Measurements from ENCODE around the gene SLC5A11. TPM values are rescaled to one million over a fixed set of nuclear protein-coding genes. Genes with fewer than 3 reads are reported as not detected.

Gene SLC5A11
- total and polyA plus RNA-seq, 4 donors, result 0.08 to 1.0 TPM; not detected in 2

GRCh38 chr16:24950275-24950674 is 104.5 kb downstream of the SLC5A11 start:
- no peak for ATAC-seq (ENCODE audit: low FRiP score)
- intact Hi-C loops (cut with DNase I), result no loop called here
- Histone ChIP-seq H3K9me3 (ENCODE audit: control insufficient read depth, low read length) (no peaks in the 10 kb centered on the region), H3K27me3 (ENCODE audit: control insufficient read depth in 1 of 2, insufficient read depth in 2 of 2, low read length in 1 of 2) (no peaks in the 10 kb centered on the region), H3K4me1 (ENCODE audit: control insufficient read depth in 1 of 2, insufficient read depth in 2 of 2, low read length in 2 of 2) (no peaks in the 10 kb centered on the region), H3K4me3 (ENCODE audit: low read length in 2 of 2) (no peak overlapping the region), H3K36me3 (ENCODE audit: control insufficient read depth in 1 of 2, insufficient read depth in 2 of 2, low read length in 1 of 2) (peaks cover 8 to 10% of the 10 kb centered on the region in 2 donors), H3K27ac (ENCODE audit: low read depth in 1 of 2, low read length in 2 of 2) (no peak overlapping the region)
- 82 to 83% methylated on average over 5 of the region's 5 CpGs for WGBS, 2 donors
- DNase-seq, result no peak

GRCh38 chr16:24953306-24953705 is 107.5 kb downstream of the SLC5A11 start:
- intact Hi-C loops (cut with DNase I), result no loop called here
- ATAC-seq (ENCODE audit: low FRiP score) (no peak), DNase-seq (no peak)
- no peaks in the 10 kb centered on the region for H3K27me3 ChIP-seq (ENCODE audit: control insufficient read depth in 1 of 2, insufficient read depth in 2 of 2, low read length in 1 of 2)
- peaks cover 11 to 15% of the 10 kb centered on the region in 2 donors for H3K36me3 ChIP-seq (ENCODE audit: control insufficient read depth in 1 of 2, insufficient read depth in 2 of 2, low read length in 1 of 2)
- H3K4me3 ChIP-seq (ENCODE audit: low read length in 2 of 2), result no peak overlapping the region
- H3K27ac ChIP-seq (ENCODE audit: low read depth in 1 of 2, low read length in 2 of 2), result no peak overlapping the region
- no peaks in the 10 kb centered on the region for H3K9me3 ChIP-seq (ENCODE audit: control insufficient read depth, low read length)
- no peaks in the 10 kb centered on the region for H3K4me1 ChIP-seq (ENCODE audit: control insufficient read depth in 1 of 2, insufficient read depth in 2 of 2, low read length in 2 of 2)
- WGBS, 2 donors, result 91 to 96% methylated on average over 6 of the region's 6 CpGs

- no peak for ATAC-seq (ENCODE audit: low FRiP score)
- WGBS, 2 donors, result 90% methylated on average over 5 of the region's 5 CpGs
- H3K27me3 ChIP-seq (ENCODE audit: control insufficient read depth in 1 of 2, insufficient read depth in 2 of 2, low read length in 1 of 2), result no peaks in the 10 kb centered on the region
- peaks cover 15 to 17% of the 10 kb centered on the region in 2 donors for H3K36me3 ChIP-seq (ENCODE audit: control insufficient read depth in 1 of 2, insufficient read depth in 2 of 2, low read length in 1 of 2)
- H3K9me3 ChIP-seq (ENCODE audit: control insufficient read depth, low read length), result no peaks in the 10 kb centered on the region
- no peak overlapping the region for H3K4me3 ChIP-seq (ENCODE audit: low read length in 2 of 2)
- no peak overlapping the region for H3K27ac ChIP-seq (ENCODE audit: low read depth in 1 of 2, low read length in 2 of 2)
- intact Hi-C loops (cut with DNase I), result no loop called here
- DNase-seq, result no peak
- H3K4me1 ChIP-seq (ENCODE audit: control insufficient read depth in 1 of 2, insufficient read depth in 2 of 2, low read length in 2 of 2), result no peaks in the 10 kb centered on the region
These were observed 108.0 kb downstream of the SLC5A11 start for GRCh38 chr16:24953721-24954120.

- WGBS, 2 donors, result 94% methylated on average over 4 of the region's 4 CpGs
- H3K36me3 ChIP-seq (ENCODE audit: control insufficient read depth in 1 of 2, insufficient read depth in 2 of 2, low read length in 1 of 2), result peaks cover 15 to 18% of the 10 kb centered on the region in 2 donors
- no peak for ATAC-seq (ENCODE audit: low FRiP score)
These were observed 108.4 kb downstream of the SLC5A11 start for GRCh38 chr16:24954137-24954536.

GRCh38 chr16:24955975-24956731 is 110.4 kb downstream of the SLC5A11 start:
- Histone ChIP-seq H3K27ac (ENCODE audit: low read depth in 1 of 2, low read length in 2 of 2) (no peak overlapping the region), H3K9me3 (ENCODE audit: control insufficient read depth, low read length) (no peaks in the 10 kb centered on the region), H3K4me3 (ENCODE audit: low read length in 2 of 2) (no peak overlapping the region), H3K4me1 (ENCODE audit: control insufficient read depth in 1 of 2, insufficient read depth in 2 of 2, low read length in 2 of 2) (no peaks in the 10 kb centered on the region), H3K36me3 (ENCODE audit: control insufficient read depth in 1 of 2, insufficient read depth in 2 of 2, low read length in 1 of 2) (peaks cover 15 to 16% of the 10 kb centered on the region in 2 donors), H3K27me3 (ENCODE audit: control insufficient read depth in 1 of 2, insufficient read depth in 2 of 2, low read length in 1 of 2) (no peaks in the 10 kb centered on the region)
- WGBS, 2 donors, result 73 to 80% methylated on average over 11 of the region's 11 CpGs
- intact Hi-C loops (cut with DNase I), result no loop called here
- no peak for DNase-seq
- no peak for ATAC-seq (ENCODE audit: low FRiP score)

More at GRCh38 chr16:24954137-24954536, 108.4 kb downstream of the SLC5A11 start:
- H3K4me3 ChIP-seq (ENCODE audit: low read length in 2 of 2), result no peak overlapping the region
- H3K4me1 ChIP-seq (ENCODE audit: control insufficient read depth in 1 of 2, insufficient read depth in 2 of 2, low read length in 2 of 2), result no peaks in the 10 kb centered on the region
- H3K9me3 ChIP-seq (ENCODE audit: control insufficient read depth, low read length), result no peaks in the 10 kb centered on the region
- intact Hi-C loops (cut with DNase I), result no loop called here
- no peak for DNase-seq
- no peaks in the 10 kb centered on the region for H3K27me3 ChIP-seq (ENCODE audit: control insufficient read depth in 1 of 2, insufficient read depth in 2 of 2, low read length in 1 of 2)
- H3K27ac ChIP-seq (ENCODE audit: low read depth in 1 of 2, low read length in 2 of 2), result no peak overlapping the region

GRCh38 chr16:24957887-24958286 is 112.1 kb downstream of the SLC5A11 start:
- Histone ChIP-seq H3K4me1 (ENCODE audit: control insufficient read depth in 1 of 2, insufficient read depth in 2 of 2, low read length in 2 of 2) (no peaks in the 10 kb centered on the region), H3K27me3 (ENCODE audit: control insufficient read depth in 1 of 2, insufficient read depth in 2 of 2, low read length in 1 of 2) (no peaks in the 10 kb centered on the region), H3K9me3 (ENCODE audit: control insufficient read depth, low read length) (no peaks in the 10 kb centered on the region), H3K36me3 (ENCODE audit: control insufficient read depth in 1 of 2, insufficient read depth in 2 of 2, low read length in 1 of 2) (peaks cover 13 to 17% of the 10 kb centered on the region in 2 donors), H3K27ac (ENCODE audit: low read depth in 1 of 2, low read length in 2 of 2) (no peak overlapping the region), H3K4me3 (ENCODE audit: low read length in 2 of 2) (no peak overlapping the region)
- ATAC-seq (ENCODE audit: low FRiP score), result no peak
- DNase-seq, result no peak
- intact Hi-C loops (cut with DNase I), result no loop called here
- 80 to 82% methylated on average over 6 of the region's 6 CpGs for WGBS, 2 donors

Other genes starting within 250 kb of the SLC5A11 start
- 10 to 100 TPM; 74.8 to 98.3 TPM for gene TNRC6A, start 116.3 kb upstream of the SLC5A11 start, total RNA-seq
- gene TNRC6A, start 116.3 kb upstream of the SLC5A11 start, polyA plus RNA-seq, result 10 to 100 TPM in 1 of 2 donors, 1 to 10 TPM in 1; 8.8 to 29.7 TPM
- gene ARHGAP17, start 169.4 kb downstream of the SLC5A11 start, total RNA-seq, result 100 to 1,000 TPM in 1 of 2 donors, 10 to 100 TPM in 1; 95.8 to 122 TPM
- 10 to 100 TPM; 12.9 to 56.7 TPM for gene ARHGAP17, start 169.4 kb downstream of the SLC5A11 start, polyA plus RNA-seq